ENCODE data around the gene PRDM8.

The PRDM8 gene

DNA sequence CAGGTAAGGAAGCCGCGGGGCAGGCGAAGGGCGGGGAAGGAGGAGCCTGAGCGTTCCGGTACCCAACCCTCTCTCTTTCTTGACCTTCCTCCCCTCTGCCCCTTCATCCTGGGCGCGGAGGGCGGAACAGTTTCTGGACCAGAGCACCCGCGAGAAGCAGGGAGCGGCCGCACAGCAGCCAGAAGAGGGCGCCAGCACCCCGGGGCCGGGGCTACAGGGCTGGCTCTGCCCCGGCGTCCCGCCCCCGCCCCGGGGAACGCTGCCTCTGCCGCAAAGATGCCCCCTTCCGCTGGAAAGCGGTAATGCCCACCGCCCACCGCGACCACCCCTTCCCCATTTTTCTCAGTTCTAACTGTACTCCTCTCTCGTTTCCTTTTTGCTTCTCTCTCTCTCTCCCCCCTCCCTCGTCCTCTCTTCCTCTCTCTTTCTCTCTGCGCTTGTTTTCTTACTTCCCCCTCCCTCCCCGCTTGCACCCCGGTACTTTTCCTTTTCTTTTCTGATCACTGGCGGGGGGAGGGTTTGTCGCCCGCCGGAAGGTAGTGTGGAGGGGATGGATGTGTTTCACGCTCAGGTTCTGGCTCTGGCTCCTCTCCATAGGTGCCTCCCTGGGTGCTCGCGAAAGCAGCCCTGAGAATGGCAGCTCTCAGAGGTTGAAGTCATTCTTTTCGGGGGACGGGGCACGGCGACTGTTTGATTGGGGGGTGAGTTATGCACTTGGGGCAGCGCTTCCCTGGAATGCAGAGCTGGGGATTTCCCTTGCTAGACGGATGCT is 13.1 kb upstream of the PRDM8 start:
- peak; percentile 94 for DNase-seq

GRCh38 chr4:80184825-80185756 is 12.2 kb upstream of the PRDM8 start:
- peak; percentile 20 for DNase-seq

DNA sequence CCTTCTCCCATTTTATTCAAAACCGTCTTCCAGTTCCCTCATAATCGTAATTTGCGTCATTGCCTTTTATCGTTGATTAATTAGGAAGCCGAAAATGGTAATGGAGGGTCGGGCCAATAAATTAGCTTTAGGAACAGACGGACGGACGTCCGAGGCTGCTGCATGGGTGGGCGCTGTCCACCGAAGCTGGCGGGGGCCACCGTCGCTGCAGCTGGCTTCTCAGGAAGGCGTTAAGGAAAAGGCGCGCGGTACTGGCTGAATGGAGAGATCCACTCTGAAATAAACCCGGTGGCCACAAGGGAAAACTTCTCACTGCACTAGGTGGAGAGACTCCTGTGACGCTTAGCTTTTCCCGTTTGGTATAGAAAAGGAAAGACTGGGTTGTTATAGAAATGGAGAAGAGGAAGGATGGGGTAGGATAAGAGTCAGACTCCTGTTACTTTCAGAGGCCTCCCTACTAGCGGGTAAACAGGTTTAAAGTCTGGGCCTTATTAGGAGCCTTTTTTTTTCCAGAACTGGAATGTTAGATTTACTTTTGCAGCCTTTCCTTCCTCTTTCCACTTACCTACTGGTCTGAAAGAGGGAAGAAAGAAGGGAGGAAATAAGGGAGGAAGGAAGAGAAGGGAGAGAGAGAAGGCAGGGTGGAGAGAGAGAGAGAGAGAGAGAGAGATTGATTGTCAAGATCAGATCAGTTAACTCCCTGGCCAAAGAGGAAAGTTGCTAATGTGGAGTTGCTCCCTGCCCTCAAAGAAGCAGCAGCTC is 11.3 kb upstream of the PRDM8 start:
- DNase-seq, result no peak

GRCh38 chr4:80186676-80187075 is 10.6 kb upstream of the PRDM8 start:
- no peak for DNase-seq

DNA sequence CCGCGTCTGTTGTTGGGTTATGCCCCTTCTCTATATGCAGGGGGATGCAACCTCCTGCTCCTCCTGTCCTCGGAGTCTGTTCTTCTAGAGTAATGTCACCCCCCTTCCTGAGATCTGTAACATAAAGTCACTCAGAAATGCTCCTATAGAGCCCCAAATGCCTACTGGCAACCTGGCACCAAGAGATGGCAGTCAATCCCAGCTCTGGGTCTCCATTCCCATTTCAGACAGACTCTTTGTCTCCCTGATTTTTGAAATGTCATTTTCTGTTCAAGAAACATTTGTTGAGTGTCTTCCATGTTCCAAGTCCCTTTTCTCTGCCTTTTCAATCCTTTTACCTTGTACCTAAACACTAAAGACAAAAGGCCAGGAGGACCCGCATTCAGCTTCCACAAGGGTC is 9.6 kb upstream of the PRDM8 start:
- DNase-seq, result no peak

- DNase-seq, result no peak
Measured at GRCh38 chr4:80188457-80188800, 8.9 kb upstream of the PRDM8 start.

DNA sequence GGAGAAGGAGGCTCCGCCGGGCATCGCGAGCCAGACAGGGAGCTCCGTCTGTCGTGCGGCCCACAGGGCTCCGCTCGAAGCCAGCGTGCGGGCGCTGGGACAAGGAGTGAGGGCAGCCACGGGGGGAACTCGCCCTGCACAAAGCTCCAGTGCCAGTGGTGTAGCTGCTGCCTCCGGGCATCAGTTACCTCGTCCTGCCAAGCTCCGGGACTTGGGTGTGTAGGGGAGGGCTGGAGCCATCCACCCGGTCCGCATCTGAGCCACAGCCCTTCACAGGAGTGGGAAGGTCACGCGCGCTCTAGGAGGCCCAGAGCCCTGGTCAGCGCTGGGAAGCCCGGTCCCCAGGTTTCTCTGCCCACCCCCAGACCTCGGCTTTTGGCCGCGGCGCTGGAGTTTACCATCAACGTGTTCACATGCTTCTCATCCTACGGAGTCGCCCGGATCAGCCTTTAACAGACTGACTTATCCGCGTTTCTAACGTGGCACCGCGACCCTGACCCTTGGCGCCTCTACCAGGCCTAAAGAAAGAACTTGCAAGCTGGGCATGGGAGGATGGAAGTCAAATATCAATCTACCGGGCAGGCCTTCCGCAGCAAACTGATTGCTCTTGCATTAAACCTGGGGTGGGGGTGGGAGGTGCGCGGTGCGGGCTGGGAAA is 8.4 kb upstream of the PRDM8 start:
- DNase-seq, result no peak

DNA sequence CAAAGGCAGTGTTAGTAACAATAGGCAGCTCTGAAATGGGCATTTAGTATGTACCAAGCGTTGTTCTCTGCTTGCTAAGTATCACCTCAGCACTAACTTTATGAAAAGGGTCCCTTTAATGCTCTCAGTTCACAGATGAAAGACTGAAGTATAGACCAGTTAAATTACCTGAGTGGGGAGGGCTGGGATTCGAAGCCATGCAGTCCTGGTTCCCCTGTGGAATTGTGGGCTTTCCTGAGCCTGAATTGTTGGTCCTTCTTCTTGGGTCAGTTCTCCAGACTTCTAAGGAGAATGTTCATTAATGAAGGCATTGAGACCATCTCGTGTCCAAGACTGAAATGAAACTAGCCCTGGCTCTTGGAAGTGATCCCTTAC is 7.7 kb upstream of the PRDM8 start:
- no peak for DNase-seq

- no peak for DNase-seq
Measured at GRCh38 chr4:80189956-80190677, 7.2 kb upstream of the PRDM8 start.

GRCh38 chr4:80192252-80192866 is 4.9 kb upstream of the PRDM8 start:
- no peak for DNase-seq

DNA sequence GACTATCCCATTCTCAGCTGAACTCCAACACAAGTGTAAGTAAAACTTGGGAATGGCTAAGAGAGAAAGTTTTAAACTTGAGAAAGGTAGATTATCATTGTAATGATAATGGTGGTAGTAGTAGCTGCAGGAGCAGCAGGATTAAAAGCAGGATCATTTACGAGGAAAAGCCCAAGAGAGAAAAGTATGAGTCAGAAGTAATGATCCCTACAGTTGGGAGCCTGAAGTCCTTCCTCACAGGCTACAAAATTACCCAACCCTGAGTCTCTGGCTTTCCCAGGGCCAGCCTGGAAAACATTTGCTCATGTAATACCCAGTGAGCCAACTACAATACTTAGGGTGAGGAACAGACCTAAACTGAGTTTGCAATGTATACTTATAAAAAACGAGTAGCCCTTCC is 4.4 kb upstream of the PRDM8 start:
- no peak for DNase-seq

DNA sequence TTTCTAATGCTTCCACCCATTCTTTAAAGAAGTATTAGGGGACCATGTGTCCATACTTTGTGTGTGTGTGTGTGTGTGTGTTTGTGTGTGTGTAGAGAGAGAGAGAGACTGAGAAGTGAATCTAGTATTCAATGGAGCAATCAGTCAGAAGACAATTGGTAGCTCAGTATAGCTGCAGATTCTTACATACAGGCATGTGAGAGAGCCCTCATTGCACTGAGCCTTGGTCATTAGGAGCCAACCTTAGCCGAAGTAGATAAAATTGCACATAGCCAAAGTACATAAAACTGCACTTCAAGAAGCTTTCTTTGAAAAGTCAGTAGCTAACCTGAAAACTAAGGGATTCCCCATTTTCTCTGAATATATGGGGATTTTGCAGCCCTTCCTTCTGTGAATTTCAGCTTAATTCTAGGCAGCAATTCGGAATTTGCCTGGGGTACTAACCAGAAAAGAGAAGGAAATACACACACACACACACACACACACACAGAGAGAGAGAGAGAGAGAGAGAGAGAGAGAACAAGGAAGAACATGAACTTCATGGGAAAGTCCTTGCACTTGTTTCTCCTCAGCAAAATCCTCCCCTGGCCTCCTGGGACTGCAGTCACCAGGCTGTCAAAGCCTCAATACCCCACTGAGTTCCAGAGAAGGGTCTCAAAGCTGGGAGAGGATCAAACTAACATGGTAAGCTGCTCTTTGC is 1.7 kb upstream of the PRDM8 start:
- no peak for DNase-seq

GRCh38 chr4:80196259-80196921 is 913 bp upstream of the PRDM8 start:
- DNase-seq, result no peak

DNA sequence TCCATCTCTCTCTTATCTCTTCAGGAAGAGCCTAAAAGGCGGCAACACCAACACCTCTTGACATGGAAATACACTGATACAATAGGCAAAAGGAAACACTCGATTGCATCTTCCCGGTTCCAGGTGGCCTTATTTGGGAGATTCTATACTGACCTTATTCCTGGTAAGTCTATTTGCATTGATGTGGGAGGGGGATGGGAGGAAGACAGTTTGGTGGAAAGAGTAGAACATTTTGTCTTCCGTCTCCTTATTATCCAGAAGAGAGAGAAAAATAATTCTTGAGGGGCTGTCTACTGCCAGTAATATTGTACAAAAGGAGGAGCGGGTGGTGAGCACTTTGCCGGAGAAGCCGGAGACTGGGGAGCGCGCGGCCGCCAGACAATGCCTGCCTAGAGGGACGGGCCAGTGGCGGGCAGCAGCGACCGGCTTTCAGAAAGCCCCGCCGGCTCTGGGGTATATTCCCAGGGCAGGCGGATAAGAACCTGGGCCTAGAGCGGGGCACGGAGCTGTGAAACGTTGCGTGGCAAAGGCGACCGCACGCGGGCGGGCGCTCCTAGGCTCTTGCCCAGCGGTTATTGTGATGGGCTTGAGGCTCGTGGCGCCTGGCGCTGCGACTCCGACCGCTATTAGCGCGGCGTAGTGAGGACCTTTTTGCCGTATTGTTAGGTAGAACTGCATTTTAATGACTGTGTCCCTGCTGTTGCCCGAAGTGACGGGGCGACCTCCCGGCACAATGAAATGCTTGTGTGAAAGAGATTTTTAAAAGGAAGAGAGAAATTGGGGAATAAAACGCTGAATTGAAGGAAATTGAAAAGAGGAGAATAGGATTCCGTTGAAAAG is 518 bp downstream of the PRDM8 start:
- DNase-seq, result peak; percentile 31

DNA sequence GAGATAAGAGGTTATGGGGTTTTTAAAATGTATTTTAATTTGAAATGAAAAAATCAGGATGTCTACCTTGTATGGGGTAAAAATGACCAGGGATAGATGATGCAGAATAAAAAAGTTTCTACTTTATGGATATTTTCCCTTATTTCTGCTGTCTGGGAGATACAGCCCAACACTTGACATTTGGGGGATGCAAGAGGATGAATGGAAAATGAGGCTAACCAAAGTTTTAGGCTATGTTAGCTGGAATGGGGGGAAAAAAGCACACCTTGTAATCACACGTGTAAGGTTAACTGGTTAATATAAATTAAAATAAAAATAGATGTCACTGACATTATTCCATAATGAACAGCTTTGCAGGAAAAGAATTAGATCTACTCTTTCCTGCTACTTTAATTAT is 1.1 kb downstream of the PRDM8 start:
- DNase-seq, result no peak

- DNase-seq, result no peak
Measured at GRCh38 chr4:80199004-80199560, 1.8 kb downstream of the PRDM8 start.

DNA sequence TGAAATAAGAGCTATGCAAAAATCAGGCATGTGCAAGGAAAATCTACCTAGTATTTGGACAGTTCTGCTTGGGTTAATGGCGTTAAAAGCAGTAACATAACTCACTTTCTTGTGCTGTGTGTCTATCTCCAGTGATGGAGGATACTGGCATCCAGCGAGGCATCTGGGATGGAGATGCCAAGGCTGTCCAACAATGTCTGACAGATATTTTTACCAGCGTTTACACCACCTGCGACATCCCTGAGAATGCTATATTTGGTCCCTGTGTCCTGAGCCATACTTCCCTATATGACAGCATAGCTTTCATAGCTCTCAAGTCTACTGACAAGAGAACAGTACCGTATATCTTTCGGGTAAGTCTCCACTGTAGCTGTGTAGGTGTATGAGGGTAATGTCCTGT is 2.6 kb downstream of the PRDM8 start:
- DNase-seq, result no peak

DNA sequence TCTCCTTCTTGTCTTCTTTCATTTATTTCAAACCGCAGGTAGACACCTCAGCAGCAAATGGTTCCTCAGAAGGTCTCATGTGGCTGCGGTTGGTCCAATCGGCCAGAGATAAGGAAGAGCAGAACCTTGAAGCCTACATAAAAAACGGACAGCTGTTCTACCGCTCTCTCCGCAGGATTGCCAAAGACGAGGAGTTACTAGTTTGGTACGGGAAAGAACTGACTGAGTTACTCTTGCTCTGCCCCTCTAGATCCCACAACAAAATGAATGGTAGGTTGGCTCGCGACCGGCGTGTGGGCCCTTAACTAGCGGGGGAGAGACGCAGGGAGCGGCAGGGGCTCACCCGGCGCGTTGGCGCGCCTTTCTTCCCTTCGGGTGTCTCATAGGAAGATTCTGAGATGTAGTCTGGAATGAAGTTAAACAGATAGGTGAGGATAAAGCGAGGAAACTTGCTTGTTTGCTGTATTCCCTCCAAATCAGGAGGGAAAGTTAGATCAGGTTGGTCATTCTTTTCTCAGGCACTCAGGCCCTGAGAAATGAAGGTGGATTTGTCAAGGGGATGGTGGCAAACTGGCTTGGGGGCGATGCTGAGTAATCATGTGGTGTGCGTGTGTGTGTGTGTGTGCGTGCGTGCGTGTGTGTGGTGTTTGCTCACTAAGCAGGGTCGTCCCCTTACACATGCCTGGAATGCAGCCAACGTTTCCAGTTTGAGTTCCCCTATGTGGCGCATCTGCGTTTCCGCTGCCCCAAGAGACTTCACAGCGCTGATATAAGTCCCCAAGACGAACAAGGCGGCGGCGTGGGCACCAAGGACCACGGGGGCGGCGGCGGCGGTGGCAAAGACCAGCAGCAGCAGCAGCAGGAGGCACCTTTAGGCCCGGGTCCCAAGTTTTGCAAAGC is 4.2 kb downstream of the PRDM8 start:
- DNase-seq, result peak; percentile 70
